Prostate gland (tissue), 2 donors: ENCODE results near the gene PLEKHA7.

Source experiments
- CTCF ChIP-seq, 4 experiments: fragments of 200-600 bp in 2 of 4; fragments of 450-650 bp in 2 of 4; sonication (generic) in 2 of 4; IDR thresholded peaks; 1 replicate in 3 of 4; 2 replicates in 1 of 4; pipeline ENCODE4 v1.5.1; 2016 to 2019; ENCODE audit warnings: antibody characterized with exemption in 4 of 4, mild to moderate bottlenecking in 2 of 4, moderate library complexity in 2 of 4
- POLR2A ChIP-seq: fragments of 450-650 bp; IDR thresholded peaks from one replicate; pipeline ENCODE4 v1.6.1; 2016; ENCODE audit warnings: antibody characterized with exemption, mild to moderate bottlenecking
- POLR2AphosphoS5 ChIP-seq: sonication (generic); formaldehyde crosslinking; IDR thresholded peaks from one replicate; pipeline ENCODE4 v1.6.1; 2017; ENCODE audit warnings: antibody characterized with exemption

- TF ChIP-seq CTCF (IDR thresholded peaks at IDR 0.05) (no peak), POLR2AphosphoS5 (no peak), POLR2A (no peak)
Measured at GRCh38 chr11:16959602-16960001, 54.6 kb downstream of the PLEKHA7 start.
